Activated naive CD8-positive, alpha-beta T cell treated with anti-CD3 and anti-CD28 coated beads, Interleukin-2, amount 10 ng/mL, durations not matched to agents 7 days and 5 days (primary cell): ENCODE measurements around the gene ZNF333. TPM values are rescaled to one million over a fixed set of nuclear protein-coding genes. Genes with fewer than 3 reads are reported as not detected.

ENCODE experiments used
- ATAC-seq: fragments of 150-1000 bp; cut with Tn5 transposase; one replicate; pipeline ENCODE4 v1.10.0; 2021; ENCODE audit warnings: low read depth, moderate library complexity
- POLR2A ChIA-PET: fragments of 350-600 bp; sonication (Branson Sonifier 250); formaldehyde crosslinking; loops from one replicate; lab custom pipeline; 2021; ENCODE audit warnings: antibody characterized with exemption; lab: Charles Lee
- DNase-seq: peaks from one replicate; pipeline ENCODE4 v3.0.0; 2021
- H3K27ac Mint-ChIP-seq: one replicate; pipeline ENCODE4 v1.8.0; 2022; ENCODE audit warnings: mild to moderate bottlenecking, mixed read lengths
- H3K27me3 Mint-ChIP-seq: one replicate; pipeline ENCODE4 v1.8.0; 2022; ENCODE audit warnings: mild to moderate bottlenecking, moderate library complexity, mixed read lengths
- H3K36me3 Mint-ChIP-seq: one replicate; pipeline ENCODE4 v1.8.0; 2021; ENCODE audit warnings: mild to moderate bottlenecking, mixed read lengths
- H3K4me1 Mint-ChIP-seq: one replicate; pipeline ENCODE4 v1.8.0; 2021; ENCODE audit warnings: mixed read lengths
- H3K4me3 Mint-ChIP-seq: one replicate; pipeline ENCODE4 v1.8.0; 2022; ENCODE audit warnings: mild to moderate bottlenecking, moderate library complexity, mixed read lengths
- H3K9me3 Mint-ChIP-seq: one replicate; pipeline ENCODE4 v1.8.0; 2021; ENCODE audit warnings: mixed read lengths
- total RNA-seq, 2 experiments: library from RNA; stranded (reverse); gene quantifications; one replicate each; pipeline ENCODE4 v1.2.3, GENCODE V29; 2021

ZNF333 gene
- total RNA-seq, result 10 to 100 TPM; 16.8 to 19.0 TPM

GRCh38 chr19:14689598-14690503 lies at the start of gene ZNF333:
TSS of gene ZNF333 (plus strand) at chr19:14690048. CDS start at chr19:14693492, 3,444 bp downstream.
- peak within 1 kb of the TSS; percentile 98 for H3K4me3 Mint-ChIP-seq
- peaks cover 2% of the 10 kb centered on the region for H3K36me3 Mint-ChIP-seq
- peak within 1 kb of the TSS; percentile 100 for H3K27ac Mint-ChIP-seq
- no peaks in the 10 kb centered on the region for H3K9me3 Mint-ChIP-seq
- DNase-seq (peak; percentile 99), ATAC-seq (peak; percentile 95)
- H3K27me3 Mint-ChIP-seq, result peaks cover 3% of the 10 kb centered on the region
- POLR2A ChIA-PET, result interaction anchor here (0.6 to 2.3 kb wide), 5 partner anchors 118 to 1462 kb away, joined by 3 to 6 read pairs (median 5); partner anchors contain the start of genes AKAP8 and NDUFB7
- peaks cover 9% of the 10 kb centered on the region for H3K4me1 Mint-ChIP-seq

GRCh38 chr19:14648506-14648905 lies 41.3 kb upstream of the ZNF333 start:
- no peaks in the 10 kb centered on the region for H3K4me1 Mint-ChIP-seq
- no peaks in the 10 kb centered on the region for H3K36me3 Mint-ChIP-seq
- H3K9me3 Mint-ChIP-seq, result peaks cover 3% of the 10 kb centered on the region
- no peak overlapping the region for H3K27ac Mint-ChIP-seq
- DNase-seq, result no peak
- no peak overlapping the region for H3K4me3 Mint-ChIP-seq
- peaks cover 6% of the 10 kb centered on the region for H3K27me3 Mint-ChIP-seq
- POLR2A ChIA-PET, result no interaction called here
- no peak for ATAC-seq

- Mint-ChIP-seq H3K36me3 (no peaks in the 10 kb centered on the region), H3K4me1 (no peaks in the 10 kb centered on the region), H3K27ac (no peak overlapping the region), H3K4me3 (no peak overlapping the region), H3K27me3 (peaks cover 6% of the 10 kb centered on the region), H3K9me3 (peaks cover 3% of the 10 kb centered on the region)
- ATAC-seq (no peak), DNase-seq (no peak)
- POLR2A ChIA-PET, result no interaction called here
Observed at GRCh38 chr19:14649020-14649419, 40.8 kb upstream of the ZNF333 start.

DNA sequence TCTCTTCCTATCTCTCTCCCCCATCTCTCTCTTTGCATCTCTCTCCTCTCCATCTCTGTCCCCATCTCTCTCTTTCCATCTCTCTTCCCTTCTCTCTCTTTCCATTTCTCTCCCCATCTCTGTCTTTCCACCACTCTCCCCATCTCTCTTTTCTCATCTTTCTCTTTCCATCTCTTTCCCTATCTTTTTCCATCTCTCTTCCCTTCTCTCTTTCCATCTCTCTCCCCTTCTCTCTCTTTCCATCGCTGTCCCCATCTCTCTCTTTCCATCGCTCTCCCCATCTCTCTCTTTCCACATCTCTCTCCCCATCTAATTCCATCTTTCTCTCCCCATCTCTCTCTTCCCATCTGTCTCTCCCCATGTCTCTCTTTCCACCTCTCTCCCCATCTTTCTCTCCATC lies 39.7 kb upstream of the ZNF333 start:
- Mint-ChIP-seq H3K4me3 (no peak overlapping the region), H3K36me3 (no peaks in the 10 kb centered on the region), H3K27ac (peak overlapping the region; percentile 25), H3K27me3 (peaks cover 6% of the 10 kb centered on the region), H3K9me3 (peaks cover 3% of the 10 kb centered on the region), H3K4me1 (no peaks in the 10 kb centered on the region)
- POLR2A ChIA-PET, result no interaction called here
- no peak for DNase-seq
- ATAC-seq, result no peak

DNA sequence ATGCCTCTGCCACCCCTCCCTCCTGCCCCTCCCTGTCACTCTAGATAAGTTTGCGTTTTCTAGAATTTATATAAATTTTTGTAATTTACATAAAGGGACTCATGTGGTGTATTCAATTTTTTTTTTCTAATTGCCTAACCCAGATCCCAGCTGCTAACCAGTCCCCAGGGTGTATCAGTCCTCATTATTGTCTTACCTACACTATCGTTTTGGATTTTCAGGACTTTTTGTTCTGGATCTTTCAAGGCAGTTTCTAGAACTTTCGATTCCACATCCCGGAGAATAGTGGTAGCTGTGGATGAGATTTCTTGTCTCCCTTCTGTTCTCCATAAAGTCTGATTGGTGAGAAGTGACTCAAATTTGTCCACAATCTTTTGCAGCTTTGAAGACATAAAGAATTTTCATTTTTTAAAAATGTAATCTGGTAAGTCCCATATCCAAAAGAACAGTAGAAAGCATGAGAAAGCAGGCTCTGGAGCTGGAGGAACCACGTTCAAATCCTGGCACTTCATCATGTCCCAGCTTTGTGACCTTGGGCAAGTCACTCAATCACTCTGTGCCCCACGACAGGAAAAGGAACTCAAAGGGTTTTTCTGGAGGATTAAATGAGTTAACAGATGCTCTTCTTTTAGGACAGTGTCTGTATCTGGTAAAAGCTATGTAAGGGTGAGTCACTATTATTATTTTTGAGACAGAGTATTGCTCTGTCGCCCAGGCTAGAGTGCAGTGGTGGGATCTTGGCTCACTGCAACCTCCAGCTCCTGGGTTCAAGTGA lies 34.9 kb upstream of the ZNF333 start:
- Mint-ChIP-seq H3K27me3 (peaks cover 6% of the 10 kb centered on the region), H3K27ac (no peak overlapping the region)
- POLR2A ChIA-PET, result no interaction called here

GRCh38 chr19:14655726-14656125 lies 34.1 kb upstream of the ZNF333 start:
- no peak for ATAC-seq
- no peak overlapping the region for H3K4me3 Mint-ChIP-seq
- no peak for DNase-seq
- H3K9me3 Mint-ChIP-seq, result no peaks in the 10 kb centered on the region
- POLR2A ChIA-PET, result no interaction called here
- no peaks in the 10 kb centered on the region for H3K4me1 Mint-ChIP-seq
- no peaks in the 10 kb centered on the region for H3K36me3 Mint-ChIP-seq
- peaks cover 12% of the 10 kb centered on the region for H3K27me3 Mint-ChIP-seq
- H3K27ac Mint-ChIP-seq, result no peak overlapping the region

More for the DNA sequence above, 34.9 kb upstream of the ZNF333 start:
- no peak for DNase-seq
- H3K9me3 Mint-ChIP-seq, result peaks cover 2% of the 10 kb centered on the region
- no peaks in the 10 kb centered on the region for H3K36me3 Mint-ChIP-seq
- no peaks in the 10 kb centered on the region for H3K4me1 Mint-ChIP-seq
- ATAC-seq, result no peak
- H3K4me3 Mint-ChIP-seq, result no peak overlapping the region

GRCh38 chr19:14659874-14660489 lies 29.9 kb upstream of the ZNF333 start:
- ATAC-seq (no peak), DNase-seq (no peak)
- POLR2A ChIA-PET, result interaction anchor here (0.7 kb wide), 1 partner anchor 26 kb away, joined by 5 read pairs; no protein-coding TSS in a partner anchor
- no peak overlapping the region for H3K4me3 Mint-ChIP-seq
- H3K27ac Mint-ChIP-seq, result no peak overlapping the region
- H3K27me3 Mint-ChIP-seq, result peaks cover 6% of the 10 kb centered on the region
- H3K36me3 Mint-ChIP-seq, result no peaks in the 10 kb centered on the region
- H3K9me3 Mint-ChIP-seq, result no peaks in the 10 kb centered on the region
- peaks cover 4% of the 10 kb centered on the region for H3K4me1 Mint-ChIP-seq

DNA sequence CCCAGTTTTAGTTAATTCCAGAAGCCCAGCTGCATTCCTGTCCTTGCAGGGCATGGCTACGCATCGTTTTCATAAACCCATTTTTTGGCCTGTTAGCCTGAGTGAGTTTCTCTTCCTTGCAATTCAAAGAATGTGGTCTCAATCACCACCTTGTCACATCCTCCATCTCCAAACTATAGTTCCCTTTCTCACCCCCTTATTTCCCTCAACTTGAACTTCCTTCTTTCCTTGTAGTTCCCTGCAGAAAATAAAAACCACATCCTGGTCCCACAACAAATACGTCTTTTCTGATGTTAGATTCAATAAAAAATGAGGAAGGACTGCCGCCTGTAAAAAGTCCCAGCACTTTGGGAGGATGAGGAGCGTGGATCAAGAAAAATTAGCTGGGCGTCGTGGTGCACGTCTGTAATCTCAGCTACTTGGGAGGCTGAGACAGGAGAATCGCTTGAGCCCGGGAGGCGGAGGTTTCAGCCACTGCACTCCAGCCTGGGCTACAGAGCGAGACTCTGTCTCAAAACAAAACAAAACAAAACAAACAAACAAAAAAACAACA lies 28.4 kb upstream of the ZNF333 start:
- POLR2A ChIA-PET, result no interaction called here
- DNase-seq (no peak), ATAC-seq (no peak)
- no peaks in the 10 kb centered on the region for H3K36me3 Mint-ChIP-seq
- peaks cover 4% of the 10 kb centered on the region for H3K4me1 Mint-ChIP-seq
- H3K9me3 Mint-ChIP-seq, result no peaks in the 10 kb centered on the region
- H3K4me3 Mint-ChIP-seq, result no peak overlapping the region
- peaks cover 6% of the 10 kb centered on the region for H3K27me3 Mint-ChIP-seq
- H3K27ac Mint-ChIP-seq, result no peak overlapping the region

DNA sequence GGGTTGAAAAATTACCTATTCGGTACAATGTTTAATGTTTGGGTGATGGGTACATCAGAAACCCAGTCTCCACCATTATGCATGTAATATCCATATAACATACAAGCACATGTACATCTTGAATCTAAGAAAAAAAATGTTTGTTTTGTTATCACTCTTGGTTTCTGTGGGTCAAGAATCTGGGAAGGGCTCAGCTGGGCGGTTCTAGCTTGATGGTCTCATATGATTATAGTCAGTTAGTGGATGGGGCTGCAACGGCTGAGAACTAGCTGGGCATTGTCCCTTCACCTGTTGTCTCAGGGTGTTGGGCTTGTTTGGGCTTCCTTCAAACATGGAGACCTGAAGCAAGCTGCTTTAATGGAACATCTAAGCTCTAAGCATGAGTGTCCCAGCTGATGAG lies 19.9 kb upstream of the ZNF333 start:
- Mint-ChIP-seq H3K27me3 (peaks cover 16% of the 10 kb centered on the region), H3K36me3 (no peaks in the 10 kb centered on the region), H3K4me3 (no peak overlapping the region), H3K27ac (no peak overlapping the region), H3K9me3 (no peaks in the 10 kb centered on the region), H3K4me1 (peaks cover 2% of the 10 kb centered on the region)
- ATAC-seq, result no peak
- POLR2A ChIA-PET, result no interaction called here
- DNase-seq, result no peak

DNA sequence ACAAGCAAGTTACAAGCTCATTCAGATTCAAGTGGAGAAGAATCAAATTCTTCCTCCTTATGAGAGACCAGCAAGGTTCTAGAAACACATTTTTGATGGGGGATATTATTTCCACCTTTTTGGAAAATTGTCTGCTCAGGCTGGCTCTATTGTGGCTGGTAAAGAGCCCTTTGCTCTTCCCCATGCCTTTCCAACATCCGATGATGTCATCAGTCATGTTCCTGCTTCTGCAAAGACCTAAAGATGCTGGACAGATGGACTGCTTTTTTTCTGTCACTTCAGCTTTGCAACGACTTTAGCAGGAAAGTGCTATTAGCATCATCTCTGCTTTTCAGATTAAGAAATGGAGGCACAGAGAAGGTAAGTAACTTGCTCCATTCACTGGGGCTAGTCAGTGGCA lies 19.4 kb upstream of the ZNF333 start:
- Mint-ChIP-seq H3K4me1 (peaks cover 2% of the 10 kb centered on the region), H3K9me3 (no peaks in the 10 kb centered on the region), H3K27me3 (peaks cover 16% of the 10 kb centered on the region), H3K36me3 (no peaks in the 10 kb centered on the region), H3K4me3 (no peak overlapping the region), H3K27ac (no peak overlapping the region)
- DNase-seq (no peak), ATAC-seq (no peak)
- POLR2A ChIA-PET, result no interaction called here

DNA sequence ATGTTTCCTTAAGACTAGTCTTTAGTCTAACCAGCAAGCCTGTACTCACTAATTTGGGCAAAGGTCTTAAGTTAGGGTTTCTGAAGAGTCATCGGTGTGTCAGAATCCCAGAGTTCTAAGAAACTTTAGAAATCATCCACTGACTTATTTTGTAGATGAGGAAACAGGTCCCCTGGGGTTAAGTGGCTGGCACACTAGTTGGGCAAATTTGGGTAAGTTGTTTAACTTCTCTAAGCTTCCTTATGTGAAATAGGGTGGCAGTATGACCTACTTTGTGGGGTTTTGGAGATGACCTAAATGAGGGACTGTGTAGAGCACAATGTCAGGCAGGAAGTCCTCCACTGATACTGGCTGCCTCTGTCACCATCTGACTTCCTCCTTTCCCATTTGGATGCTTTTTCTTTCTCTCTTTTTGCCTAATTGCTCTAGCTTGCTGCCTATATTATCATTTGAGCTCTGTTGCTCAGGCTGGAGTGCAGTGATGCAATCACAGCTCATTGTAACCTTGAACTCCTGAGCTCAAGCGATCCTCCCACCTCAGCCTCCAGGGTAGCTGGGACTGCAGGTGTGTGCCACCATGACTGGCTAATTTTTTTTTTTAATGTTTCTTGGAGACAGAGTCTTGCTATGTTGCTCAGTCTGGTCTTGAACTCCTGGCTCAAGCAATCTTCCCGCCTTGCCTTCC lies 17.5 kb upstream of the ZNF333 start:
- H3K4me1 Mint-ChIP-seq, result peaks cover 2% of the 10 kb centered on the region
- no peak overlapping the region for H3K27ac Mint-ChIP-seq
- peaks cover 16% of the 10 kb centered on the region for H3K27me3 Mint-ChIP-seq
- no peak overlapping the region for H3K4me3 Mint-ChIP-seq
- ATAC-seq, result no peak
- H3K9me3 Mint-ChIP-seq, result no peaks in the 10 kb centered on the region
- no peaks in the 10 kb centered on the region for H3K36me3 Mint-ChIP-seq
- no peak for DNase-seq
- POLR2A ChIA-PET, result no interaction called here

GRCh38 chr19:14673088-14673487 lies 16.8 kb upstream of the ZNF333 start:
- no peaks in the 10 kb centered on the region for H3K4me1 Mint-ChIP-seq
- H3K9me3 Mint-ChIP-seq, result no peaks in the 10 kb centered on the region
- H3K4me3 Mint-ChIP-seq, result no peak overlapping the region
- POLR2A ChIA-PET, result no interaction called here
- H3K27ac Mint-ChIP-seq, result no peak overlapping the region
- DNase-seq (no peak), ATAC-seq (no peak)
- peaks cover 12% of the 10 kb centered on the region for H3K27me3 Mint-ChIP-seq
- no peaks in the 10 kb centered on the region for H3K36me3 Mint-ChIP-seq
